Neuronal stem cell (in vitro differentiated cells): Measurements from ENCODE around the gene MAPKAPK5.
A peak's percentile ranks its signal among the peaks of the same experiment; 100 is the strongest.
"Not testable (repeated sequence)": the region's sequence is repeated elsewhere in the genome, so short reads cannot be mapped to it uniquely, and the experiment has no call there.

Experiments
- DNase-seq: peaks from one replicate; pipeline ENCODE4 v3.0.0-alpha.2; 2013; ENCODE audit warnings: low spot score
- H2AFZ ChIP-seq: one replicate; pipeline ENCODE4 v1.6.1; 2013; ENCODE audit warnings: mild to moderate bottlenecking, low read length, inconsistent platforms
- H2AK5ac ChIP-seq: 2 replicates; pipeline ENCODE4 v1.6.1; 2013; ENCODE audit warnings: low read depth, mild to moderate bottlenecking, inconsistent platforms, low read length, moderate library complexity, mixed read lengths
- H2BK120ac ChIP-seq: 2 replicates; pipeline ENCODE4 v1.6.1; 2013; ENCODE audit warnings: low read depth, mild to moderate bottlenecking, inconsistent platforms, low read length, moderate library complexity, mixed read lengths
- H2BK12ac ChIP-seq: one replicate; pipeline ENCODE4 v1.6.1; 2013; ENCODE audit warnings: low read length, inconsistent platforms
- H2BK15ac ChIP-seq: 2 replicates; pipeline ENCODE4 v1.6.1; 2013; ENCODE audit warnings: mild to moderate bottlenecking, low read length, inconsistent platforms, mixed read lengths
- H2BK5ac ChIP-seq: one replicate; pipeline ENCODE4 v1.6.1; 2013; ENCODE audit warnings: inconsistent platforms, mild to moderate bottlenecking, low read length, moderate library complexity
- H3K14ac ChIP-seq: one replicate; pipeline ENCODE4 v1.6.1; 2013; ENCODE audit warnings: low read length, inconsistent platforms
- H3K18ac ChIP-seq: 2 replicates; pipeline ENCODE4 v1.6.1; 2013; ENCODE audit warnings: low read length, inconsistent platforms
- H3K23ac ChIP-seq: 2 replicates; pipeline ENCODE4 v1.6.1; 2013; ENCODE audit warnings: low read depth, mild to moderate bottlenecking, mixed read lengths, low read length, inconsistent platforms; ENCODE audit not compliant: poor library complexity
- H3K27ac ChIP-seq: replicated peaks from 3 replicates; pipeline ENCODE4 v1.5.1; 2013; ENCODE audit warnings: low read length, inconsistent platforms
- H3K27me3 ChIP-seq, 3 experiments: 2 replicates each; pipeline ENCODE4 v1.6.1; 2013; ENCODE audit warnings: low read length in 3 of 3, mild to moderate bottlenecking in 2 of 3, inconsistent platforms in 1 of 3, low read depth in 1 of 3, mixed read lengths in 1 of 3, moderate library complexity in 1 of 3; ENCODE audit not compliant: control insufficient read depth in 3 of 3, insufficient read depth in 3 of 3
- H3K36me3 ChIP-seq, 2 donors: replicated peaks in 1 of 2; 2 replicates each; pipeline ENCODE4 v1.6.1; 2013; ENCODE audit warnings: low read length in 2 of 2; ENCODE audit not compliant: control insufficient read depth in 2 of 2, insufficient read depth in 2 of 2
- H3K4ac ChIP-seq: 2 replicates; pipeline ENCODE4 v1.6.1; 2013; ENCODE audit warnings: inconsistent platforms, mild to moderate bottlenecking, low read length, moderate library complexity
- H3K4me1 ChIP-seq, 2 donors: 1 replicate in 1 of 2; 2 replicates in 1 of 2; pipeline ENCODE4 v1.6.1; 2013; ENCODE audit warnings: low read length in 2 of 2, low read depth in 1 of 2; ENCODE audit not compliant: control insufficient read depth in 2 of 2, insufficient read depth in 1 of 2
- H3K4me2 ChIP-seq: one replicate; pipeline ENCODE4 v1.6.1; 2013; ENCODE audit warnings: mild to moderate bottlenecking, low read length, inconsistent platforms; ENCODE audit not compliant: insufficient read depth, poor library complexity, severe bottlenecking
- H3K4me3 ChIP-seq, 2 donors: 2 replicates each; pipeline ENCODE4 v1.5.1; 2013; ENCODE audit warnings: low read length in 2 of 2, mild to moderate bottlenecking in 2 of 2, inconsistent platforms in 1 of 2, moderate library complexity in 1 of 2
- H3K79me1 ChIP-seq: one replicate; pipeline ENCODE4 v1.6.1; 2013; ENCODE audit warnings: low read depth, mild to moderate bottlenecking, inconsistent platforms, low read length, moderate library complexity
- H3K9ac ChIP-seq: one replicate; pipeline ENCODE4 v1.6.1; 2013; ENCODE audit warnings: mild to moderate bottlenecking, low read depth, low read length, inconsistent platforms; ENCODE audit not compliant: poor library complexity
- H3K9me3 ChIP-seq, 2 donors: replicated peaks in 1 of 2; 2 replicates each; pipeline versions ENCODE3 to v1.6.1; 2013; ENCODE audit warnings: low read length in 2 of 2, mild to moderate bottlenecking in 2 of 2, inconsistent platforms in 1 of 2, low read depth in 1 of 2, mixed read lengths in 1 of 2, moderate library complexity in 1 of 2; ENCODE audit not compliant: control insufficient read depth in 2 of 2, insufficient read depth in 1 of 2
- H4K8ac ChIP-seq: one replicate; pipeline ENCODE4 v1.6.1; 2013; ENCODE audit warnings: low read depth, mild to moderate bottlenecking, inconsistent platforms, low read length, moderate library complexity
- H4K91ac ChIP-seq: one replicate; pipeline ENCODE4 v1.6.1; 2013; ENCODE audit warnings: low read length, low read depth, mild to moderate bottlenecking, inconsistent platforms; ENCODE audit not compliant: poor library complexity
- WGBS, 2 donors: extraction: QIAGEN DNeasy Blood & Tissue Kit; methylation state at CpG; one replicate each; pipeline ENCODE4 v1.1.7; 2013; ENCODE audit warnings: missing lambda C conversion rate in 2 of 2, mixed read lengths in 1 of 2; ENCODE audit not compliant: insufficient read length in 2 of 2, insufficient replicate concordance in 1 of 2; ENCODE audit errors: extremely low coverage in 2 of 2; 5-methylcytosine and 5-hydroxymethylcytosine counted together

Gene MAPKAPK5

DNA sequence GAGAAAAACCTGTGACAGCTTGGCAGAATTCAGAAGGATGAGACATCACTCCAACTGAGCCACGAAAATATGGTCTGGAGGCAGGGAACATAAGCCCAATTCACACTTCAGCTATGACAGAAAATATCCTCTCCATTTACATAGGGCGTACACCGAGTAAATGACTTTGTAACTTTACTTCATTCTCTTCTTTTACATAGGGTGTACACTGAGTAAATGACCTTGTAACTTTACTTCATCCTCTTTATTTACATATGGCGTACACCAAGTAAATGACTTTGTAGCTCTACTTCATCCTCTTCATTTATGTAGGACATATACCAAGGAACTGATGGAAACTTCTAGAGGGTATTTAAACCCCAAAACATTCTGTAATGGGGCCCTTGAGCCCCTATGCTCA, 14.1 kb upstream of the MAPKAPK5 start:
- no CpG with 5 or more reads among the region's 4 CpGs for WGBS, 2 donors
- Histone ChIP-seq H2AFZ (no peak overlapping the region), H3K36me3 (no peaks in the 10 kb centered on the region), H2BK5ac (no peak overlapping the region), H3K14ac (no peak overlapping the region), H3K27ac (no peak overlapping the region), H3K9ac (no peak overlapping the region), H2BK15ac (no peak overlapping the region), H4K91ac (no peak overlapping the region), H3K4ac (no peak overlapping the region), H3K23ac (no peak overlapping the region), H3K79me1 (no peaks in the 10 kb centered on the region), H2BK120ac (no peak overlapping the region), H4K8ac (no peak overlapping the region), H3K9me3 (peaks cover 0 to 4% of the 10 kb centered on the region in 2 donors), H3K18ac (no peak overlapping the region), H3K4me1 (peaks cover 0 to 16% of the 10 kb centered on the region in 2 donors), H2BK12ac (no peak overlapping the region), H2AK5ac (no peak overlapping the region), H3K4me2 (no peak overlapping the region), H3K27me3 (no peaks in the 10 kb centered on the region), H3K4me3 (no peak overlapping the region)
- no peak for DNase-seq

DNA sequence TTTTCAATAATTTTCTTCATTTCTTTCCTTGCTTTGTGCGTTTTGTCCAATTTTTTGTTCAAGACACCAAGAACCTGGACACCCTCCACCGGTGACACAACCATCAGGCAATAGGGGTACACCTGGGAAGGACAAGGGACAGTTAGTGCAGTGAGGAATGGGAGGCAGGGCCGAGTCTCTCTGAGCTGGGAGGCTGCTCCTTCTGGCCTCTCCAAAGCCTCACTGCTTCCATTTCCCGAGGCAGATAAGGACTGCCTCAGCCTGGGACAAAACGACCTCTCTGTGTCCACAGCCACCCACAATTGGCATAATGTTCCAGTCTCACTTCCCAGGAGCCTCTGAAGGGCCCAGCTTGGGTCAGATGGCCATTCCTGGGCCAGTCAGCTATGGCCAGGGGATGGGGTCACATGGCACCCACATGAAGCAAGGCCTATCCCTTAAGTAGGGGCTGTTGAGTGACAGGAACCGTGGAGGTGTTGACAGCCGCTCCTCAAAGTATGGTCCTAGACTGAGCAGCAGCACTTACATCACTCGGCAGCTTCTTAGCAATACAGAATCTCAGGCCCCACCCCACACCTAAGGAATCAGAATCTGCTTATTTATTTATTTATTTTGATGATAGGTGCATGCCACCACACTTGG, 13.6 kb upstream of the MAPKAPK5 start:
- Histone ChIP-seq H3K23ac (no peak overlapping the region), H3K4me3 (no peak overlapping the region), H4K91ac (no peak overlapping the region), H3K9ac (no peak overlapping the region), H2BK12ac (no peak overlapping the region), H3K36me3 (no peaks in the 10 kb centered on the region), H4K8ac (no peak overlapping the region), H3K79me1 (no peaks in the 10 kb centered on the region), H2BK5ac (no peak overlapping the region), H2AK5ac (no peak overlapping the region), H3K4me1 (peaks cover 0 to 11% of the 10 kb centered on the region in 2 donors), H3K4ac (no peak overlapping the region), H2BK15ac (no peak overlapping the region), H3K9me3 (peaks cover 0 to 4% of the 10 kb centered on the region in 2 donors), H2AFZ (no peak overlapping the region), H3K4me2 (no peak overlapping the region), H3K27ac (no peak overlapping the region), H2BK120ac (no peak overlapping the region), H3K14ac (no peak overlapping the region), H3K27me3 (no peaks in the 10 kb centered on the region), H3K18ac (no peak overlapping the region)
- no CpG with 5 or more reads among the region's 8 CpGs for WGBS, 2 donors
- DNase-seq, result no peak

DNA sequence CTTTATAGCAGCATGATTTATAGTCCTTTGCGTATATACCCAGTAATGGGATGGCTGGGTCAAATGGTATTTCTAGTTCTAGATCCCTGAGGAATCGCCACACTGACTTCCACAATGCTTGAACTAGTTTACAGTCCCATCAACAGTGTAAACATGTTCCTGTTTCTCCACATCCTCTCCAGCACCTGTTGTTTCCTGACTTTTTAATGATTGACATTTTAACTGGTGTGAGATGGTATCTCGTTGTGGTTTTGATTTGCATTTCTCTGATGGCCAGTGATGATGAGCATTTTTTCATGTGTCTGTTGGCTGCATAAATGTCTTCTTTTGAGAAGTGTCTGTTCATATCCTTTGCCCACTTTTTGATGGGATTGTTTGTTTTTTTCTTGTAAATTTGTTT, 12.4 kb upstream of the MAPKAPK5 start:
- H4K91ac ChIP-seq, H3K27me3 ChIP-seq, H3K14ac ChIP-seq, H3K4me1 ChIP-seq, H3K27ac ChIP-seq, H3K4ac ChIP-seq, H2BK120ac ChIP-seq, H3K18ac ChIP-seq, DNase-seq, H2BK5ac ChIP-seq, H3K4me2 ChIP-seq, H3K9me3 ChIP-seq, H3K4me3 ChIP-seq, H3K79me1 ChIP-seq, H2AK5ac ChIP-seq, H4K8ac ChIP-seq, H3K36me3 ChIP-seq, H2AFZ ChIP-seq, H2BK12ac ChIP-seq, H3K9ac ChIP-seq, H2BK15ac ChIP-seq, H3K23ac ChIP-seq: not testable (repeated sequence)
- WGBS, 2 donors, result no CpG with 5 or more reads among the region's 3 CpGs

DNA sequence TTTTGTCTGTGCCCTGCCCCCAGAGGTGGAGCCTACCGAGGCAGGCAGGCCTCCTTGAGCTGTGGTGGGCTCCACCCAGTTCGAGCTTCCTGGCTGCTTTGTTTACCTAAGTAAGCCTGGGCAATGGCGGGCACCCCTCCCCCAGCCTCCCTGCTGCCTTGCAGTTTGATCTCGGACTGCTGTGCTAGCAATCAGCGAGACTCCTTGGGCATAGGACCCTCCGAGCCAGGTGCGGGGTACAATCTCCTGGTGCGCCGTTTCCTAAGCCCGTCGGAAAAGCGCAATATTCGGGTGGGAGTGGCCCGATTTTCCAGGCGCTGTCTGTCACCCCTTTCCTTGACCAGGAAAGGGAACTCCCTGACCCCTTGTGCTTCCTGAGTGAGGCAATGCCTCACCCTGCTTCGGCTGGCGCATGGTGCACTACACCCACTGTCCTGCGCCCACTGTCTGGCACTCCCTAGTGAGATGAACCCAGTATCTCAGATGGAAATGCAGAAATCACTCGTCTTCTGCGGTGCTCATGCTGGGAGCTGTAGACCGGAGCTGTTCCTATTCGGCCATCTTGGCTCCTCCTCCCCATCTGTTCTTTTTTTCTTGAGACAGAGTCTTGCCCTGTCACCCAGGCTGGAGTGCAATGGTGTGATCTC, 7.2 kb upstream of the MAPKAPK5 start:
- H3K79me1 ChIP-seq, H3K9me3 ChIP-seq, H2BK15ac ChIP-seq, H2BK5ac ChIP-seq, H3K23ac ChIP-seq, H2AK5ac ChIP-seq, H4K91ac ChIP-seq, H3K27ac ChIP-seq, H3K18ac ChIP-seq, H3K4me1 ChIP-seq, H3K4ac ChIP-seq, H3K27me3 ChIP-seq, H3K14ac ChIP-seq, H2BK12ac ChIP-seq, H3K4me2 ChIP-seq, H2BK120ac ChIP-seq, DNase-seq, H3K36me3 ChIP-seq, H3K9ac ChIP-seq, H4K8ac ChIP-seq, H3K4me3 ChIP-seq: not testable (repeated sequence)
- peak overlapping the region; percentile 57 for H2AFZ ChIP-seq
- no CpG with 5 or more reads among the region's 22 CpGs for WGBS, 2 donors
